ENCODE measurements around the gene METTL25. TPM values are rescaled to one million over a fixed set of nuclear protein-coding genes. Genes with fewer than 3 reads are reported as not detected.

The METTL25 gene
- total RNA-seq, 1 experiment from 2014 or later, result 6.3 TPM

DNA sequence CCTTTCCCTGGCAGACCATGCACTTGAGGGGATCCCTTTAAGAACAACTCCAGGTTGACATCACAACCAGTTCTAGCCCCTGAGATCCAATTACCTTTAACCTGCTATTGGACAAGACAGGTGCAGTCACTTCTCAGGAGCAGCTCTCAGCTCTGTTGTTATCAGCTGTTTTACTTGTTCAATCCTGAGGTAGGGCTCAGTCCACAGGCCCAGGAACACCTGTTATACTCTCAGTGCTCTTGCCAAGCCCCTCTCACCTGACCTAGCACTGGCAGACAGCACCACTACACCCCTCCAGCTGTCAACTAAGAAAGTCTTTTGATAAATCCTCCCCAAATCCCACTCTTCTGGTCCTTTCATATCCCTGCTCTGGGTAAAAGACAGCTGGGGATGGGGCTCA lies 164.4 kb downstream of the METTL25 start (continued):
- TF ChIP-seq, protein P1, sequence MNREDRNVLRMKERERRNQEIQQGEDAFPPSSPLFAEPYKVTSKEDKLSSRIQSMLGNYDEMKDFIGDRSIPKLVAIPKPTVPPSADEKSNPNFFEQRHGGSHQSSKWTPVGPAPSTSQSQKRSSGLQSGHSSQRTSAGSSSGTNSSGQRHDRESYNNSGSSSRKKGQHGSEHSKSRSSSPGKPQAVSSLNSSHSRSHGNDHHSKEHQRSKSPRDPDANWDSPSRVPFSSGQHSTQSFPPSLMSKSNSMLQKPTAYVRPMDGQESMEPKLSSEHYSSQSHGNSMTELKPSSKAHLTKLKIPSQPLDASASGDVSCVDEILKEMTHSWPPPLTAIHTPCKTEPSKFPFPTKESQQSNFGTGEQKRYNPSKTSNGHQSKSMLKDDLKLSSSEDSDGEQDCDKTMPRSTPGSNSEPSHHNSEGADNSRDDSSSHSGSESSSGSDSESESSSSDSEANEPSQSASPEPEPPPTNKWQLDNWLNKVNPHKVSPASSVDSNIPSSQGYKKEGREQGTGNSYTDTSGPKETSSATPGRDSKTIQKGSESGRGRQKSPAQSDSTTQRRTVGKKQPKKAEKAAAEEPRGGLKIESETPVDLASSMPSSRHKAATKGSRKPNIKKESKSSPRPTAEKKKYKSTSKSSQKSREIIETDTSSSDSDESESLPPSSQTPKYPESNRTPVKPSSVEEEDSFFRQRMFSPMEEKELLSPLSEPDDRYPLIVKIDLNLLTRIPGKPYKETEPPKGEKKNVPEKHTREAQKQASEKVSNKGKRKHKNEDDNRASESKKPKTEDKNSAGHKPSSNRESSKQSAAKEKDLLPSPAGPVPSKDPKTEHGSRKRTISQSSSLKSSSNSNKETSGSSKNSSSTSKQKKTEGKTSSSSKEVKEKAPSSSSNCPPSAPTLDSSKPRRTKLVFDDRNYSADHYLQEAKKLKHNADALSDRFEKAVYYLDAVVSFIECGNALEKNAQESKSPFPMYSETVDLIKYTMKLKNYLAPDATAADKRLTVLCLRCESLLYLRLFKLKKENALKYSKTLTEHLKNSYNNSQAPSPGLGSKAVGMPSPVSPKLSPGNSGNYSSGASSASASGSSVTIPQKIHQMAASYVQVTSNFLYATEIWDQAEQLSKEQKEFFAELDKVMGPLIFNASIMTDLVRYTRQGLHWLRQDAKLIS (CRISPR knock-in tag; IDR thresholded peaks at IDR 0.05; ENCODE audit: borderline replicate concordance), result no peak
- TF ChIP-seq NR2C2 (CRISPR knock-in tag; IDR thresholded peaks at IDR 0.05) (no peak), IRF2 (CRISPR knock-in tag; IDR thresholded peaks at IDR 0.05; ENCODE audit: borderline replicate concordance, low read depth) (no peak), KAT7 (CRISPR knock-in tag; IDR thresholded peaks at IDR 0.05; ENCODE audit: borderline replicate concordance) (no peak), SMAD4 (CRISPR knock-in tag; IDR thresholded peaks at IDR 0.05) (no peak)
- TF ChIP-seq, protein P2, sequence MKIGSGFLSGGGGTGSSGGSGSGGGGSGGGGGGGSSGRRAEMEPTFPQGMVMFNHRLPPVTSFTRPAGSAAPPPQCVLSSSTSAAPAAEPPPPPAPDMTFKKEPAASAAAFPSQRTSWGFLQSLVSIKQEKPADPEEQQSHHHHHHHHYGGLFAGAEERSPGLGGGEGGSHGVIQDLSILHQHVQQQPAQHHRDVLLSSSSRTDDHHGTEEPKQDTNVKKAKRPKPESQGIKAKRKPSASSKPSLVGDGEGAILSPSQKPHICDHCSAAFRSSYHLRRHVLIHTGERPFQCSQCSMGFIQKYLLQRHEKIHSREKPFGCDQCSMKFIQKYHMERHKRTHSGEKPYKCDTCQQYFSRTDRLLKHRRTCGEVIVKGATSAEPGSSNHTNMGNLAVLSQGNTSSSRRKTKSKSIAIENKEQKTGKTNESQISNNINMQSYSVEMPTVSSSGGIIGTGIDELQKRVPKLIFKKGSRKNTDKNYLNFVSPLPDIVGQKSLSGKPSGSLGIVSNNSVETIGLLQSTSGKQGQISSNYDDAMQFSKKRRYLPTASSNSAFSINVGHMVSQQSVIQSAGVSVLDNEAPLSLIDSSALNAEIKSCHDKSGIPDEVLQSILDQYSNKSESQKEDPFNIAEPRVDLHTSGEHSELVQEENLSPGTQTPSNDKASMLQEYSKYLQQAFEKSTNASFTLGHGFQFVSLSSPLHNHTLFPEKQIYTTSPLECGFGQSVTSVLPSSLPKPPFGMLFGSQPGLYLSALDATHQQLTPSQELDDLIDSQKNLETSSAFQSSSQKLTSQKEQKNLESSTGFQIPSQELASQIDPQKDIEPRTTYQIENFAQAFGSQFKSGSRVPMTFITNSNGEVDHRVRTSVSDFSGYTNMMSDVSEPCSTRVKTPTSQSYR (CRISPR knock-in tag; IDR thresholded peaks at IDR 0.05), result no peak

DNA sequence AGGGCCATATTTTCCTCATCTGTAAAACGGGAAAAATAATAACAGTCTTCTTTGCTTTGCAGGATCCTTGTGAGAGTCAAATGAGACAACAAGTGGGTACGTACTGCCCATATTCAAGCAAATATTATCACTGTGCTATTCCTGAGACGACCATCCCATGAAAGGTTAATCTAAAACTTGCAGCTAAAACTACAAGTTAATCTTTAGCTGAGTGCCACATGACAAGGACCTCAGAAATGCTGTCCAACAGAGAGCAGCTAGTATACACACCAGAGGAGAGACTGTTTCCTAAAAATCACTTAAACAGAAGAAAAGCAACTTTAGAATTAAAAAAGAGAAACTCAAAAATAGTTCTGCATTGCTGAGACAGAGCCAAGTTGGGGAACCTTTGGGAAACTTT lies 165.7 kb downstream of the METTL25 start:
- no peaks in the 10 kb centered on the region for H3K9me3 Mint-ChIP-seq
- no peaks in the 10 kb centered on the region for H3K4me1 Mint-ChIP-seq
- CTCF ChIA-PET, result no interaction called here
- TF ChIP-seq NR1H2 (CRISPR knock-in tag; IDR thresholded peaks at IDR 0.05) (no peak), ELF4 (CRISPR knock-in tag; IDR thresholded peaks at IDR 0.05; ENCODE audit: low read depth) (no peak), SMAD3 (CRISPR knock-in tag; IDR thresholded peaks at IDR 0.05; ENCODE audit: borderline replicate concordance) (no peak), TEAD1 (CRISPR knock-in tag; IDR thresholded peaks at IDR 0.05) (no peak), ATF1 (CRISPR knock-in tag; IDR thresholded peaks at IDR 0.05) (no peak)
- no peaks in the 10 kb centered on the region; the same call in 1 of the 2 replicates for H3K27me3 Mint-ChIP-seq (ENCODE audit: low read depth)
- H3K27ac Mint-ChIP-seq, result no peak overlapping the region
- no peak overlapping the region for H3K4me3 Mint-ChIP-seq
- H3K36me3 Mint-ChIP-seq, result no peaks in the 10 kb centered on the region
- ATAC-seq (no peak), DNase-seq (ENCODE audit: low spot score) (no peak)
- POLR2A ChIA-PET, result no interaction called here

DNA sequence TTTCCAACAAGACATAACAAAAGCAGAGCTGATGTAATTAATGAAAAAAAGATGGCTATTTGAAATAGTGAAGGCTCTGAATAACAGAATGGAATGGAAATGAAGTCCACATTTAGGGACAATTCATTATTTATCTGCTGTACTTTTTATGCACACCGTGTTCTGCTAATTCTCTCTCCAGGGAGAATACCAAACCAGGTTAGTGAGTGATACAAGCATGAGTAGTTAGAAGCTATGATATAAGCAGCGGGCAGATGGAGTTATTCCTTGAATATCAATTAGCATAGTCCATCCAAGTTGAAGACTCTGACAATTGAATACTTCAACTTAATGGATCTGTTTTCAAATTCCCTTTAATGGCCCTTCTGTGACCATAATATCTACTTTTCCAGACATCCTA lies 166.3 kb downstream of the METTL25 start:
- Mint-ChIP-seq H3K4me3 (no peak overlapping the region), H3K36me3 (no peaks in the 10 kb centered on the region), H3K9me3 (no peaks in the 10 kb centered on the region), H3K27me3 (ENCODE audit: low read depth) (no peaks in the 10 kb centered on the region; the same call in 1 of the 2 replicates), H3K27ac (no peak overlapping the region), H3K4me1 (no peaks in the 10 kb centered on the region)
- POLR2A ChIA-PET, result no interaction called here
- no peak for DNase-seq (ENCODE audit: low spot score)
- ATAC-seq, result no peak
- CTCF ChIA-PET, result interaction anchor here (0.5 kb wide), 1 partner anchor 480 kb away, joined by 7 read pairs; no protein-coding TSS in a partner anchor
- no peak for TF ChIP-seq MXD4 (CRISPR knock-in tag; IDR thresholded peaks at IDR 0.05; ENCODE audit: borderline replicate concordance)
- no peak for TF ChIP-seq FOXJ3 (CRISPR knock-in tag; IDR thresholded peaks at IDR 0.05; ENCODE audit: borderline replicate concordance)
- no peak for TF ChIP-seq TEAD1 (CRISPR knock-in tag; IDR thresholded peaks at IDR 0.05)

DNA sequence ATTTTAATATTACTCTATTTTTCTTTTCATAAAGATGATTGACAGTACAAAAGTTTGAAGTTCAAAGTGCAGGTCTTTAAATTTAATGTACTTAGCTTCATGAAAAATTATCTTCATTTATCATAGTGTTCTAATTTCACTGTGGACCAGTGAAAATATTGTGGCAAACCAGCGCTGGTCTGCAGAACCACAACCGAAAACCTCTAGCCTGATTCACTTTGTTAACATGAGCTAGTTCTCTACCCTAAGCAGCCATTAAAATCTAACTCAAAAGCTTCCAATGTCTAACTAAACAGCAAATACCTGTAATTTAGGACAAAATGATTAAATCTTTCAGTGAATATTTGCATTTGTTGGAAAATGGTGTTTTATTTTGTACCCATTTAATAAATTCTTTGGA lies 167.3 kb downstream of the METTL25 start:
- ChIA-PET CTCF (interaction anchor here (0.7 kb wide), 1 partner anchor 9 kb away, joined by 3 read pairs; no protein-coding TSS in a partner anchor), POLR2A (interaction anchor here (1.1 kb wide), 1 partner anchor 9 kb away, joined by 4 read pairs; no protein-coding TSS in a partner anchor)
- DNase-seq (ENCODE audit: low spot score) (no peak), ATAC-seq (no peak)
- Mint-ChIP-seq H3K36me3 (no peaks in the 10 kb centered on the region), H3K27me3 (ENCODE audit: low read depth) (no peaks in the 10 kb centered on the region; the same call in 1 of the 2 replicates), H3K9me3 (no peaks in the 10 kb centered on the region), H3K4me1 (no peaks in the 10 kb centered on the region), H3K27ac (no peak overlapping the region), H3K4me3 (no peak overlapping the region)
- TF ChIP-seq ETV6 (CRISPR knock-in tag; IDR thresholded peaks at IDR 0.05), result no peak
- TF ChIP-seq, protein P3, sequence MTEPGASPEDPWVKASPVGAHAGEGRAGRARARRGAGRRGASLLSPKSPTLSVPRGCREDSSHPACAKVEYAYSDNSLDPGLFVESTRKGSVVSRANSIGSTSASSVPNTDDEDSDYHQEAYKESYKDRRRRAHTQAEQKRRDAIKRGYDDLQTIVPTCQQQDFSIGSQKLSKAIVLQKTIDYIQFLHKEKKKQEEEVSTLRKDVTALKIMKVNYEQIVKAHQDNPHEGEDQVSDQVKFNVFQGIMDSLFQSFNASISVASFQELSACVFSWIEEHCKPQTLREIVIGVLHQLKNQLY (CRISPR knock-in tag; IDR thresholded peaks at IDR 0.05), result no peak
- TF ChIP-seq, protein P4, sequence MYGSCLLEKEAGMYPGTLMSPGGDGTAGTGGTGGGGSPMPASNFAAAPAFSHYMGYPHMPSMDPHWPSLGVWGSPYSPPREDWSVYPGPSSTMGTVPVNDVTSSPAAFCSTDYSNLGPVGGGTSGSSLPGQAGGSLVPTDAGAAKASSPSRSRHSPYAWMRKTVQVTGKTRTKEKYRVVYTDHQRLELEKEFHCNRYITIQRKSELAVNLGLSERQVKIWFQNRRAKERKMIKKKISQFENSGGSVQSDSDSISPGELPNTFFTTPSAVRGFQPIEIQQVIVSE (CRISPR knock-in tag; IDR thresholded peaks at IDR 0.05; ENCODE audit: borderline replicate concordance), result no peak
- no peak for TF ChIP-seq ZNF263 (CRISPR knock-in tag; IDR thresholded peaks at IDR 0.05; ENCODE audit: low read depth)
- TF ChIP-seq, protein P5, sequence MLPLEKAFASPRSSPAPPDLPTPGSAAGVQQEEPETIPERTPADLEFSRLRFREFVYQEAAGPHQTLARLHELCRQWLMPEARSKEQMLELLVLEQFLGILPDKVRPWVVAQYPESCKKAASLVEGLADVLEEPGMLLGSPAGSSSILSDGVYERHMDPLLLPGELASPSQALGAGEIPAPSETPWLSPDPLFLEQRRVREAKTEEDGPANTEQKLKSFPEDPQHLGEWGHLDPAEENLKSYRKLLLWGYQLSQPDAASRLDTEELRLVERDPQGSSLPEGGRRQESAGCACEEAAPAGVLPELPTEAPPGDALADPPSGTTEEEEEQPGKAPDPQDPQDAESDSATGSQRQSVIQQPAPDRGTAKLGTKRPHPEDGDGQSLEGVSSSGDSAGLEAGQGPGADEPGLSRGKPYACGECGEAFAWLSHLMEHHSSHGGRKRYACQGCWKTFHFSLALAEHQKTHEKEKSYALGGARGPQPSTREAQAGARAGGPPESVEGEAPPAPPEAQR (CRISPR knock-in tag; IDR thresholded peaks at IDR 0.05), result no peak
- no peak for TF ChIP-seq ZNF232 (CRISPR knock-in tag; IDR thresholded peaks at IDR 0.05)
- no peak for TF ChIP-seq KAT7 (CRISPR knock-in tag; IDR thresholded peaks at IDR 0.05; ENCODE audit: borderline replicate concordance)
- TF ChIP-seq SMAD3 (CRISPR knock-in tag; IDR thresholded peaks at IDR 0.05; ENCODE audit: borderline replicate concordance), result no peak
- no peak for TF ChIP-seq TEAD1 (CRISPR knock-in tag; IDR thresholded peaks at IDR 0.05)
- no peak for TF ChIP-seq IRF2 (CRISPR knock-in tag; IDR thresholded peaks at IDR 0.05; ENCODE audit: borderline replicate concordance, low read depth)
- TF ChIP-seq SP1 (CRISPR knock-in tag; conservative IDR thresholded peaks at IDR 0.05), result no peak

Measured in WTC11 (cell line).